Right lobe of liver (tissue), 6 donors: ENCODE measurements around the gene MLST8. TPM values are rescaled to one million over a fixed set of nuclear protein-coding genes. Genes with fewer than 3 reads are reported as not detected.
A peak's percentile ranks its signal among the peaks of the same experiment; 100 is the strongest.

ENCODE experiments used
- ATAC-seq, 4 donors: fragments of 200-7000 bp; cut with Tn5 transposase; one replicate each; pipeline ENCODE4 v1.9.1; 2020; ENCODE audit warnings: mild to moderate bottlenecking in 4 of 4, moderate library complexity in 4 of 4
- DNase-seq, 3 donors: peaks; one replicate each; pipeline ENCODE4 v3.0.0-alpha.2; 2020
- H3K27ac ChIP-seq, 3 donors: fragments of 200-600 bp; one replicate each; pipeline ENCODE4 v1.8.0; 2022
- H3K27me3 ChIP-seq, 2 donors: fragments of 200-600 bp; one replicate each; pipeline ENCODE4 v1.8.0; 2022
- H3K36me3 ChIP-seq, 4 donors: fragments of 200-600 bp; sonication (generic) in 1 of 4; one replicate each; pipeline versions ENCODE4 v1.5.1 to v1.8.0; 2017 to 2022; ENCODE audit warnings: control low read depth in 1 of 4
- H3K4me1 ChIP-seq, 4 donors: fragments of 200-600 bp; sonication (generic) in 1 of 4; one replicate each; pipeline versions ENCODE4 v1.5.1 to v1.8.0; 2017 to 2022; ENCODE audit warnings: control low read depth in 1 of 4
- H3K4me3 ChIP-seq, 3 donors: fragments of 200-600 bp; one replicate each; pipeline ENCODE4 v1.8.0; 2022
- H3K9me3 ChIP-seq, 4 donors: fragments of 200-600 bp; sonication (generic) in 1 of 4; one replicate each; pipeline versions ENCODE4 v1.5.1 to v1.8.0; 2017 to 2022; ENCODE audit warnings: control low read depth in 1 of 4
- POLR2A ChIP-seq: fragments of 450-650 bp; IDR thresholded peaks from one replicate; pipeline ENCODE4 v1.6.1; 2017; ENCODE audit warnings: antibody characterized with exemption, mild to moderate bottlenecking
- WGBS: methylation state at CpG from one replicate; pipeline ENCODE4 v1.1.6; 2018; ENCODE audit warnings: low coverage, low lambda C conversion rate; ENCODE audit not compliant: insufficient coverage; ENCODE audit errors: missing lambda C conversion rate; 5-methylcytosine and 5-hydroxymethylcytosine counted together
- intact Hi-C, 2 donors: fragments of 100-400 bp; cut with DNase I; formaldehyde crosslinking; loops; one replicate each; pipeline versions ENCODE4 v1.11.2 to v1.14.1; 2022
- total RNA-seq, 6 experiments: library from RNA; depleted of rRNA in 2 of 6; stranded (reverse); fragments of >200 nt in 2 of 6; fragmentation: NEBNext Ultra II Directional in 3 of 6; extraction: Animal tissue kit (Norgen Biotek cat#: 25700) in 3 of 6; gene quantifications; one replicate each; pipeline versions ENCODE4 v1.1.0 to v1.2.4, GENCODE V29; 2016 to 2023
- TF ChIP-seq, protein P1 (sequence below), 4 donors: fragments of 200-600 bp in 3 of 4; fragments of 450-650 bp in 1 of 4; IDR thresholded peaks; one replicate each; pipeline versions ENCODE4 v1.5.1 to v1.8.0; 2016 to 2022; ENCODE audit warnings: antibody characterized with exemption in 4 of 4, mild to moderate bottlenecking in 2 of 4
- donor health status: DM: no; HTN: yes; CAD: no.
- donor health status: DM: no; HTN: no; CAD: no.
- donor health status: DM: no; HTN: no; CAD: no.
- donor health status: DM: no; HTN: yes; CAD: no.
- donor health status: DM: no; HTN: yes; CAD: no.

Gene MLST8
- total RNA-seq, 6 experiments from 2014 or later, result 13.1 to 51.0 (median 17.5) TPM

GRCh38 chr16:2194166-2194834 is 11.0 kb upstream of the MLST8 start:
- 45% methylated on average over 4 of the region's 16 CpGs for WGBS
- Histone ChIP-seq H3K27ac (no peak overlapping the region), H3K36me3 (no peaks in the 10 kb centered on the region), H3K9me3 (no peaks in the 10 kb centered on the region), H3K4me1 (peaks cover 0 to 10% (median 0%) of the 10 kb centered on the region in 4 donors), H3K27me3 (peaks cover 0 to 11% of the 10 kb centered on the region in 2 donors), H3K4me3 (no peak overlapping the region)
- intact Hi-C loops, result loop anchor here (10.0 kb wide), 1 partner anchor 311 kb away; no protein-coding TSS in a partner anchor
- DNase-seq (no peak), ATAC-seq (no peak)
- TF ChIP-seq, protein P1, sequence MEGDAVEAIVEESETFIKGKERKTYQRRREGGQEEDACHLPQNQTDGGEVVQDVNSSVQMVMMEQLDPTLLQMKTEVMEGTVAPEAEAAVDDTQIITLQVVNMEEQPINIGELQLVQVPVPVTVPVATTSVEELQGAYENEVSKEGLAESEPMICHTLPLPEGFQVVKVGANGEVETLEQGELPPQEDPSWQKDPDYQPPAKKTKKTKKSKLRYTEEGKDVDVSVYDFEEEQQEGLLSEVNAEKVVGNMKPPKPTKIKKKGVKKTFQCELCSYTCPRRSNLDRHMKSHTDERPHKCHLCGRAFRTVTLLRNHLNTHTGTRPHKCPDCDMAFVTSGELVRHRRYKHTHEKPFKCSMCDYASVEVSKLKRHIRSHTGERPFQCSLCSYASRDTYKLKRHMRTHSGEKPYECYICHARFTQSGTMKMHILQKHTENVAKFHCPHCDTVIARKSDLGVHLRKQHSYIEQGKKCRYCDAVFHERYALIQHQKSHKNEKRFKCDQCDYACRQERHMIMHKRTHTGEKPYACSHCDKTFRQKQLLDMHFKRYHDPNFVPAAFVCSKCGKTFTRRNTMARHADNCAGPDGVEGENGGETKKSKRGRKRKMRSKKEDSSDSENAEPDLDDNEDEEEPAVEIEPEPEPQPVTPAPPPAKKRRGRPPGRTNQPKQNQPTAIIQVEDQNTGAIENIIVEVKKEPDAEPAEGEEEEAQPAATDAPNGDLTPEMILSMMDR (IDR thresholded peaks at IDR 0.05), result no peak
- TF ChIP-seq POLR2A, result no peak

DNA sequence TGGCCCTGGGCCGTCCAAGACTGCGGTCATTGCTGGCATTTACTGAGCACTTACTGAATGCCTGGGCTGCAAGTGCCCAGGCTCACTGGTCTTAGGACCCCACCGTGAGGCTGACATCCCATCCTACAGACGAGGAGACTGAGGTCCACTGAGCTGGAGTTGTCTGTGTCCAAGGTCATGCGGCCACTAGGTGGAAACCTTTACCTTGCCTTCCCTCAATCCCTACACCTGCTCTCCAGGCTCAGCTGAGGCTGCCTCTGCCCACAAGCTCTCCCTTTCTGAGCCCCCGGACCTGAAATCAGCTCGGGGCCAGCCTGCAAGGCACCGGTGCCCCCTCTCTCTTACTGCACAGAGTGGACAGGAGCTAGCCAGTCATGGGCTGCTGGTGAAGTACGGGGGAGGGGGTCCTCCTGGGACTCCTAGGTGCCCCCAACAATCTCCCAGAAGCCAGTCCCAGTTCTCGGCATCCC is 10.4 kb upstream of the MLST8 start:
- DNase-seq (peak in 1 of 3 donors; percentile 49), ATAC-seq (peak; percentile 76 to 92 (median 89))
- 10% methylated on average over 6 of the region's 10 CpGs for WGBS
- intact Hi-C loops, result loop anchor here (10.0 kb wide), 1 partner anchor 310 kb away; no protein-coding TSS in a partner anchor
- H3K36me3 ChIP-seq, result no peaks in the 10 kb centered on the region
- no peak overlapping the region for H3K4me3 ChIP-seq
- no peak overlapping the region for H3K27ac ChIP-seq
- no peak for TF ChIP-seq POLR2A
- TF ChIP-seq, protein P1 (IDR thresholded peaks at IDR 0.05), result peak; percentile 53 to 67 (median 55)
- H3K9me3 ChIP-seq, result no peaks in the 10 kb centered on the region
- H3K27me3 ChIP-seq, result peaks cover 0 to 11% of the 10 kb centered on the region in 2 donors
- peaks cover 0 to 10% (median 0%) of the 10 kb centered on the region in 4 donors for H3K4me1 ChIP-seq

DNA sequence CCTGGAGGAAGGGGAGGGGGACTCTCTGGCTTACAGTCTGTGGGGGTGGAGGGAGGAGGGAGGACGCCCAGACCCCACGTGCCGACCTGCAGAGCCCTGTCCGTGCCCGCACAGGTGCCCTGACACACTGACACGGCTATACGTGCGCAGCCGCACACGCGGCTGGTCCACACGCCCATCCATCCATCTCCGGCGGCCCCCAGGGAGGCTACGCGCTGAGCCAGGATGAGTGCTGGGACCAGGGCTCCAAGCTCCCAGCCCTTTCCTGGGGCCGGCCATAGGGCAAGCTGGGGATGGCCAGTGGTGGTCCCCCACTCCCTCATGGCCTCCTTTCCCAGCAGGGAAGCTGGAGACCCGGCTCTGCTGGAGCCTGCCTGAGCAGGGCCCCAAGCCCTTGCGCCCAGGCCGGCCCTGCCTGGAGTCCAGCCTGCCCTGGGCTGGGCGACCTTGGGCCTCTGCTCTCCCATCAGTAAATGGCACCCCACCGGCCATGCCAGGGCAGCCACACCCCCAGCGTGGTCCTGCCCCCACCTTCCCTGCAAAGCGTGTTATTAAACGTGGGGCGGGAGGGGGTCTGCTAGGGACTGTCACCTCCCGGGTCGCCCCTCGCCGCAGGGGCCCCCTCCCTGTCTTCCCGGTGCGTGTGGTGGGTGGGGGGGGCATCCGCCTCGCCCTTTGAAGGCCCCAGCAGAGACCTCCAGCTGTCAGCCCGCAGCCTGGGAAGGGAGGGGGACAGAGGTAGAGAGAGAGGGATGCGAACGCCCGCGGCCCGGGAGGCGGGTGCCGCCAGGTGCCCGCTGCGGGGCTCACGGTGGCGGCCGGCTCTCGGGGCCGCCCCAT is 9.7 kb upstream of the MLST8 start:
- peaks cover 0 to 11% of the 10 kb centered on the region in 2 donors for H3K27me3 ChIP-seq
- no peak for TF ChIP-seq POLR2A
- TF ChIP-seq, protein P1 (IDR thresholded peaks at IDR 0.05), result no peak
- H3K9me3 ChIP-seq, result no peaks in the 10 kb centered on the region
- H3K36me3 ChIP-seq, result no peaks in the 10 kb centered on the region
- no peak overlapping the region for H3K27ac ChIP-seq
- WGBS, result 5% methylated on average over 4 of the region's 49 CpGs
- peak overlapping the region in 1 of 3 donors; percentile 26 for H3K4me3 ChIP-seq
- peaks cover 0 to 10% (median 0%) of the 10 kb centered on the region in 4 donors for H3K4me1 ChIP-seq
- intact Hi-C loops, result loop anchor here (10.0 kb wide), 1 partner anchor 309 kb away; no protein-coding TSS in a partner anchor
- no peak for DNase-seq
- ATAC-seq, result peak in 1 of 4 donors; percentile 17

DNA sequence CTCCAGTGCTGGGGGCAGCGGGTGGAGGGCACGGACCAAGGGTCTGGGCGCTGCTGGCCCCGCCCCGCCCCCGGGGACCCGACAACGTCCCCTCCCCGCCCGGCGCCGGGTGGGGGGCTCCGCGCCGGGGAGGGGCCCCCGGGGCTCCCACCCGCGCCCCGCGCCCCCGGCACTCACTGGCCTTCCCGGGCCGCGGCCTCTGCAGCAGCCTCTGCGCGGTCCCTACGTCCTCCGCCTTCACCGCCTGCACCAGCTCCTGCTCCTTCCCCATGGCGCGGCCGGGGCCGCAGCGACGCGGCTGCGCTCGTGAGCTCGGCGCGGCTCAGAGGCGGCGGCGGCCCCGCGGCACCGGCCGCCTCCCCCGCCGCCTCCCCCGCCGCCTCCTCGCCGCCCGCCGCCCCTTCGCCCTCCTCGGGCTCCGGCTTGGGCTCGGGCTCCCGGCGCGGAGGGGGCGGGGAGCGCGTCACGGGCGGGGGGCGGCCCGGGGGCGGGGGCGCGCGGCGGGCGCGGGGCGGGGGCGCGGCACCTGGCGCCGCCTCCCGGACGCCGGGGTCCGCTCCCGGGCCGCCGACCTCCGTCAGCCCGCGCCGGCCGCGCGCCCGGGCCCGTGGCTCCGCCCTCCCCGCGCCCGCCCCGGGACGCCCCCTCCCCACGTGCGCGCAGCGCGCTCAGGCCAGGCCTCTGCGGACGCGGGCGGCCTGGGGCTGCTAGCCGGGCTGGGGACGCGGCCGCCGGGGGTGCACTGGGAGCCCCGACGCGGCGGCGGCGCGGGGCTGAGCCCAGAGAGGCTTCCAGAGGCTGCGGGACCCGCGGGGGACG is 8.9 kb upstream of the MLST8 start, which contains the start of gene CASKIN1:
Gene CASKIN1, minus strand, starts transcription at position 444 of the 819 bp plus-strand sequence. Its CDS starts 173 bp downstream, at position 271.
- no peak for TF ChIP-seq POLR2A

More for the DNA sequence above, 8.9 kb upstream of the MLST8 start, which contains the start of gene CASKIN1:
- ATAC-seq, result no peak
- no peaks in the 10 kb centered on the region for H3K9me3 ChIP-seq
- peaks cover 0 to 11% of the 10 kb centered on the region in 2 donors for H3K27me3 ChIP-seq
- 0% methylated on average over 2 of the region's 129 CpGs for WGBS
- intact Hi-C loops, result loop anchor here (10.0 kb wide), 1 partner anchor 308 kb away; no protein-coding TSS in a partner anchor
- H3K27ac ChIP-seq, result no peak within 1 kb of the TSS
- no peaks in the 10 kb centered on the region for H3K36me3 ChIP-seq
- H3K4me3 ChIP-seq, result peak within 1 kb of the TSS in 1 of 3 donors; percentile 26
- DNase-seq, result no peak
- peaks cover 0 to 10% (median 0%) of the 10 kb centered on the region in 4 donors for H3K4me1 ChIP-seq
